ENCODE data around the gene DYNC1H1.
"Not testable (repeated sequence)": the region's sequence is repeated elsewhere in the genome, so short reads cannot be mapped to it uniquely, and the experiment has no call there.

Gene DYNC1H1

DNA sequence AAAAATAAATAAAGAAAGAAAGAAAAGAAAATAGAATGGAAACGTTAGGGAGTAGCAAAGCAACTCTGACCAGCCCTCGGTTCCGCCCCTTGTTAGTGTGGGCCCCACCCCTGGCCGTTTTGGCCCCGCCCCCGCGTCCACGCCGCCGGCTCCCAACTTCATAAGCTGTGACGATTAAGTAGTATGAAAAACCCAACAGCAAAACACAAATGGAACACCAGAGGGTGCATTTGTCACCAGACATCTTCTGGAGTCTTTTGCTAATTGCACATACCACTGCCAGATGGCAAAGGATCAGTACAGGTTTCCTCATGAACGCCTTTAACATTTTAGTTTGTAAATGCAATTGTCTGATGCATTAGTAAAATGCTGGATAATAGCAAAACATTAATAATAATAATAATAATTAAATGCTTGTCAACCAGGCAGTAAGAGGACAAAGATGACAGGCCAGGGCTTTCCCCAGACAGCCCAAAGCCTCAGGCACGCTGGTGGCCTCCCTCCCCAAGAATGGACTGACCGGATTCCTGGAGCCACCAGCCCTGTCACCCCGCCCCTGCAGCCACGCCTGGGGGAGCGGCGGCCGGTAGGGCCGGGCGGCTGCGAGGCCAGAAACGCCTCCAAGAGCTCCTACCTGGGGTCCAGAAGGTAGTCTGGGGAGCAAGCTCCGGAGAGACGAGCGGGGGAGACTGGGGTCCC, 98.9 kb downstream of the DYNC1H1 start:
- peak in 30 of 51 donors; percentile 4 to 71 (median 36) for DNase-seq

DNA sequence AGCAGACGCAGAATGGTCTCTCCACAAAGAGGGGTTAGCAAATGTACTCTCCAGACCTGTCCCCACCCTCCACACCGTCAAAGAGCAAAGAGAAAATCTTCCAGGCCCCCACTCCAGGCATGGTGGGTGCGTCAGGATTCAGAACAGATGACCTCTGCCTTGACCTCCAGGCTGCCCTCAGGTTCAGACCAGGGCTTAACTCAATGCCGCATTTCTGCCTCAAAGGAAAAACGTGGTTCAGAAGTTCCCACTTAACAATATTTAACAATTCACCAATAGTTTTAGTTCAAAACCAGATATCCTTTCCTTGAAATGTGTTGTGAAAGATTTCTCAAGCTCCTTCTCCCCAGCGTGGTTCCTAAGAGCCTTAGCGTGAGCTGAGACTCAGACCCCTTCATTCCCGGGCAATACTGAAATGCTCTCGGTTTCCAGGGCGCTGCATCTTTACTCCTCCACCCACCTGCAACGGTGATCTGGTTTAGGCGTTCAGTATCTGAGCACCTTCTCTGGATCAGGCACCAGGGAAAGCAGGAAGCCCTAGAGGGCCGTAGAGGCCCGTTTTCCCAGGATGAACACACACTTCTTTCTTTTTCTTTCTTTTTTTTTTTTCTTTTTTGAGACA, 99.5 kb downstream of the DYNC1H1 start:
- no peak for DNase-seq

DNA sequence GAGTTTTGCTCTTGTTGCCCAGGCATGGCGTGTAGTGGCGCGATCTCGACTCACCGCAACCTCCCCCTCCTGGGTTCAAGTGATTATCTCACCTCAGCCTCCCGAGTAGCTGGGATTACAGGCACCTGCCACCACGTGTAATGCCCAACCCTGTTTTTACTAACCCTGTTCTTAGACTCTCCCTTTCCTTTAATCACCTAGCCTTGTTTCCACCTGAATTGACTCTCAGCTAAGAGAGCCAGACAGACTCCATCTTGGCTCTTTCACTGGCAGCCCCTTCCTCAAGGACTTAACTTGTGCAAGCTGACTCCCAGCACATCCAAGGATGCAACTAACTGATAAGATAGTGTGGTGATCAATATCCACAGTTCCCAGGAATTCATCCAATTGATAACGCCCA, 100.2 kb downstream of the DYNC1H1 start:
- not testable (repeated sequence) for DNase-seq

DNA sequence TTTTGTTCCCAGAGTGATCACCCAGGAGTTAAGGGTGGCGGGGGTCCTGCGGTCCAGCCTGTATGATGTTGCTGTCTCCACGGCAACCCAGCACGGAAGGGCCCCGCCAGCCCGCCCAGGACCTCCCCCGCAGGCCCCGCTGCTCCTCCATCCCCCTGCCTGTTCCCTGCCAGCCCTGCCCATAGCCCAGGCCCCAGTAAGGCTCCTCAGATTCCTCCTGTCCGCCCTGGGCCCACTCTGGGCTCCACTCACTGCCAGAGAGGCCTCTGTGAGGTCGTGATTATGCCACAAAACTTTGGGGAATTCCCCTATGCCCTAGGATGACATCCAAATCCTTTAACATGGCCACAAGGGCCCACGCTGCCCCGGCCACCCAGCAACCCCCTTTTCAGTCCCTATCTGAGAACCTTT, 101.7 kb downstream of the DYNC1H1 start:
- DNase-seq: no peak

DNA sequence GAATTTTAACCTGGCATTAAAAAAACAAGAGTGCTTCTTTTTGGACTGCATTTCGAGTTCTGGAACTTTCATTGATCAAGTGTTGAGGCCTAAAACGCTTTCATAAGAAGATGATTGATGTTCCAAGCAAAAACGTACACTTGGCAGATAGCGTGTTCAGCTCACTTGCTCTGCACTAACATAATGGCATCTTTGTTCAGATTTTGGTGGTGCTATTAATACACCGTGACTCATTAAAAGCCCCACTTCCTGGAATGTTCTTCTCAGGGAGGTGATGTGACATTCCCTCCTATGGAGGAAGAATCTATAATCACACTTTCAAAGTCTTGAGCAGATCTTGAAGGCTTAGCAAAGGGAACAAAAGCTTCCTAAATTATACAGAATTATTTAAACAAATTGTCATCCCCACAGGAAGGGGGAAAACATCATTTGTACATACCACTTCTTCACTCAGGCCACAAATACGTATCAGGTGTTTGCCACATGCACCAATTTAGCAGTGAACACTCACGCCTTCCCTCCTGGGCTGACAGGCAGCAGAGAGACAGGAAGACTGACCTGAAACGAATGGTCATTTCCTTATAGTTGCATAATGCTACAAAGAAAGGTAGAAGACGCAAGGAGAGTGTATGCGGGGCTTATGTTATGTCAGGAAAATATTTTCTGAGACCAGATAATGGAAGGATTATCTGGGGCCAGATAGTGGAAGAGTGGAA, 107.1 kb downstream of the DYNC1H1 start:
- DNase-seq: peak in 1 of 51 donors; percentile 47

DNA sequence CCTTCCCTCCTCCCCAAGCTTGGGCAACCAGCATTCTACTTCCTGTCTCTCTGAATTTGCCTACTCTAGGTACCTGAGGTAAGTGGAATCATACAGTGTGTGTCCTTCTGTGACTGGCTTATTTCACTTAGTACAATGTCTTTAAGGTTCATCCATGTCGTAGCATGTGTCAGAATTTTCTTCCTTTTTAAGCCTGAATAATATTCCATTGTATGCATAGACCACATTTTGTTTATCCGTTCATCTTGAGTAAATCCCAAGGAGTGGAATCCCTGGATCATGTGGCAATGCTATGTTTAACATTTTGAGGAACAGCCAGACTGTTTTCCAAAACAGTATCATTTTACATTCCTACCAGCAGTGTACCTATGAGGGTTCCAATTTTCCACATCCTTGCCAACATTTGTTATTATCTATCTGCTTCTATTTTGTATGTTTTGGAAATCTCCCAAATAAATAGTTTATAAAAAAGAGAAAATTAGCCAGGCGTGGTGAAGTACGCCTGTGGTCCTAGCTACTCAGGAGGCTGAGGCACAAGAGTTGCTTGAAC, 110.1 kb downstream of the DYNC1H1 start:
- no peak for DNase-seq

DNA sequence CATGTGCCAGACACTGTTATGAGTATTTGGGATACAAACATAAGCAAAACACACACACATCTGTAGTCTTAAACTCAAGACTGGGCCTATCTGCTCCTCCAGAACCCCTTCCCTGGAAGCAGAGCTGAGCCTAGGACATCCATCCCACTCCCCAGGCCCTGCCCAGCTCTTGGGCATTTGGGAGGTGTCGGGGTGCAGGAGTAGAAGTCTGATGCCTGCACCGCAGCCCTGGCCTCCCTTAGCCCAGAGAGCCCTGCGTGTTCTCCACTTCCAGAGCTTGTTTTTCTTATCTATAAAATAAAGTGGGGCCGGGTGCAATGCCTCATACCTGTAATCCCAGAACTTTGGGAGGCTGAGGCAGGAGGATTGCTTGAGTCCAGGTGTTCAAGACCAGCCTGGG, 110.8 kb downstream of the DYNC1H1 start:
- no peak for DNase-seq

DNA sequence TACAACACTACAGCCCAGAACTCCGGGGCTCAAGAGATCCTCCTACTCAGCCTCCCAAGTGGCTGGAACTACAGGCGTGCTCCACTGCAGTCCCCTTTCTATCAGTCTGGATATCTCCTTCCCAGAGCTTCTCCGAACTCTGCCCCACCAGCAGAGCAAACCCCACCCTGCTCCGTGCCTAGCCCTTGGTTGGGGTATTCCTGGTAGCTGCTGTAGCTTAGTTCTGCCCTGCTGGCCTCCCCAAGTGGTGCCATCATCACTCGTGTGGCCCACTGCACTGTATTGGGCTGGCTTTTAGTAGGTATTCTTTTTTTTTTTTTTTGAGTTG, 113.0 kb downstream of the DYNC1H1 start:
- peak in 1 of 51 donors; percentile 8 for DNase-seq

DNA sequence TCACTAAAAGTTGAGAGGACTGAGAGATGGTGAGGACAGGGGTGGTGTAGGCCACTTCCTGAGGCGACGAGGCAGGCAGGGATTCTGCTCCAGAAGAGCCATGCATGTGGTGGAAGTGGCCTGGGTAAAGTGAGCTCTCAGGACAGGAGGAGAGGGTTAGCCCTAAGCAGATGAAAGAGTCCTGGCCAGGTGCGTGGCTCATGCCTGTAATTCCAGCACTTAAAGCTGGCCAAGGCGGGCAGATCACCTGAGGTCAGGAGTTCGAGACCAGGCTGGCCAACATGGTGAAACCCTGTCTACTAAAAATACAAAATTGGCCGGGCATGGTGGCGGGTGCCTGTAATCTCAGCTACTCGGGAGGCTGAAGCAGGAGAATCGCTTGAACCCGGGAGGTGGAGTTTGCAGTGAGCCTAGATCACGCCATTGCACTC, 114.0 kb downstream of the DYNC1H1 start:
- peak in 2 of 51 donors; percentile 35 to 41 for DNase-seq

DNA sequence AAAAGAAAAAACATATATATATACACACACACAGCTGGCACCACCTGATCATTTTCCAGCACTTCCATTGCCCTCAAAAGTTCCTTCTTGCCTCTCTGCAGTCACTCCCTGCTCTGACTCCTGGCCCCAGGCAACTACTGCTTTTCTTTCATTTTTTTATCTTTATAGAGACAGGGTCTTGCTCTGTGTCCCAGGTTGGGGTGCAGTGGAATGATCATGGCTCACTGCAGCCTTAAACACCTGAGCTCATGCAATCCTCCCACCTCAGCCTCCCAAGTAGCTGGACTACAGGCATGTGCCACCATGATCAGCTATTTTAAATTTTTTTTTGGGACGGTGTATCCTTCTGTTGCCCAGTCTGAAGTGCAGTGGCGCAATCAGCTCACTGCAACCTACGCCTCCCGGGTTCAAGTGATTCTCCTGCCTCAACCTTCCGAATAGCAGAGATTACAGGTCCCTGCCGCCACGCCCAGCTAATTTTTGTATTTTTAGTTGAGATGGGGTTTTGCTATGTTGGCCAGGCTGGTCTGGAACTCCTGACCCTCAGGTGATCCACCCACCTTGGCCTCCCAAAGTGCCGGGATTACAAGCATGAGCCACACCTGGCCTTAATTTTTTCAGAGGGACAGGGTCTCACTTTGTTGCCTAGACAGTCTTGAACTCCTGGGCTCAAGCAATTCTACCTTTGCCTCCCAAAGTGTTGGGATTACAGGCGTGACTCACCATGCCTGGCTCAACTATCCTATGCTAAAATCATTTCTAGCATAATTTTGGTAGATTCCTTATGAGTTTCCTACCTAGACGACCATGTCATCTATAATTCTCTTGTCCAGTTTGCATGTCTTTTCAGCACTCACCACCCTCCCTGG, 114.7 kb downstream of the DYNC1H1 start:
- peak in 2 of 51 donors; percentile 65 to 68 for DNase-seq

DNA sequence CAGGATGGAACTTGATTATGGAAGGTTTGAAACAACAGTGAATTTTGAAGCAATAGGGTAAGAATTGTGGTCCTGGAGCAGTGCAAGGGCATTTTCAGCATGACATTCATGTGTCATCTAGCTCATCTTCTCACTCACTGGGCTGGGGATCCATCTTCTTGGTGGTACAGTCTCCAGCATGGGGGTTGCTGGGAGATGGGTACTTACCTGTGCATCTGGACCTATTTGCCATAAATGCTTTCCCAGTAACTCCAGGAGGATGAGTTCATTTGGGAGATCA, 115.3 kb downstream of the DYNC1H1 start:
- DNase-seq: peak in 2 of 51 donors; percentile 32 to 65

DNA sequence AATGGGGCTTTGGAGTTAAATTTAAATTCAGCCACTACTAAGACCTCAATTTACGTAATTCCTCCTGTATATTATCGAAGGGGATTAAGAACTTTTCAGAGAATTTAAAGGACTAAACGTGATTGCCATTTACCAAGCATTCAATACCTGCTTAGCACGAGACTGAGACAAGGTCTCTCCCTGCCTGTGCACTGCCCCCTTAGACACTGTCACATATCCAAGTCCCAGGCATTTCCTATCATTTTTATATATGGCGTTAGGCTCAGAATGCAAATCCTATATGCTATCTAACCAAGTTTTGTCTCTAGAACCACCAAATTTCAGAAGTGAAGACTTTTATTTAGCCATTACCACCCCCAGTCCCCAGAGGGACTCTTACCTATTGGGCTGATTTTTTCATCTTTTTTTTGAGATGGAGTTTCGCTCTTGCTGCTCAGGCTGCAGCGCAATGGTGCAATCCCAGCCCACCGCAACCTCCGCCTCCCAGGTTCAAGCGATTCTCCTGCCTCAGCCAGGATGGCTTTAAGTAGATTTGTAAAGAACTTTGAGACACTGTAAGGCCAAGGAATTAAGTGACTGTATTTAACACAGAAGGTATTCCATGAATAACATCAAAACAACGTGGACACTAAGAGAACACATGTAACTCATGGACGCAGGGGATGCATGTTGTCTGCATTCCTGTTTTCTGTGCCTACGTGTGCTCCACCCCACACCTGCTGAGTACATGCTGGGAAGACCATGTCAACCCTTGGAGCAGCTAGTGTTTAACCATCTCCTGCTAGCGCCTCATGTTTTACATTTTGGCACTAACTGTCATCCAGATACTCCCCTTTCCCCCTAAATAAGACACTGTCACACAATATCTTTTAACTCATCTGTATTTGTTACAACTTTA, 116.1 kb downstream of the DYNC1H1 start:
- DNase-seq: peak in 2 of 51 donors; percentile 33 to 37

DNA sequence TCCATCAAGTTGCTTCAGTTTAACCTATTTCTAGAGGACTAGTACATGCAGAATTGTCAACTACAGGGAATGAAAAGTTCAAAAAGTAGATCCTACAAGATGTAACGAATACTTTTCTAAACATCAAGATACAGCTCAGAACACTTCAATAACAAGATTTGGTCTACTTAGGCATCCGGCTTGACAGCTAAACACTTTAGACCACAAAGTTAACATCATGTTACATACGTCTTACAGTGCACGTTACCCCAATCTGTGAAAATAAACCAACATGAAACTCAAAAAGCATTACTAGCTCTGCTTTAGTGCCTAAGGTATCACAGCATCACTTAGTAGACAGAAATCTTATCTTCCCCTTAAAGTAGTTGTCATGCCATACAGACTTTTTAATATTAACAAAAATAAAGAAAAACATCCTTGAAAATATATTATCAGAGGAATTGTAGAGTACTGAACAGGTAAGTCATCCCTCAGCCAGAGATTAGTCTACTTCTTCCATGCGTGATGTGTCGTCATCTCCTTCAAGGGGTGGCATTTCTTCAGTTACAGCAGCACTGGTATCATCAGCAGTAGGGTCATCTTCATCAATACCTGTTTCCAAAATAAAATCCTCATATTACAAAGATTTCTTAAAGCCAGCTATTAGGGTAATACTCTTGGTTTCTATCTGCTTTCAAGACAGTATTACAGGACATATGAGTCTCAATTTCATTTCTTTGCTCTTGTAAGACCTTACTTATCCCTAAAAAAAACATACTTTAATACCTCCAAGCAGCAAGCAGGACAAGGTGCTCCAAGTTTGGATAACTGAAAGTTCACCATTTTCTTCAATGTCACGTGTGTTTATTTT, 117.1 kb downstream of the DYNC1H1 start:
- DNase-seq: no peak

DNA sequence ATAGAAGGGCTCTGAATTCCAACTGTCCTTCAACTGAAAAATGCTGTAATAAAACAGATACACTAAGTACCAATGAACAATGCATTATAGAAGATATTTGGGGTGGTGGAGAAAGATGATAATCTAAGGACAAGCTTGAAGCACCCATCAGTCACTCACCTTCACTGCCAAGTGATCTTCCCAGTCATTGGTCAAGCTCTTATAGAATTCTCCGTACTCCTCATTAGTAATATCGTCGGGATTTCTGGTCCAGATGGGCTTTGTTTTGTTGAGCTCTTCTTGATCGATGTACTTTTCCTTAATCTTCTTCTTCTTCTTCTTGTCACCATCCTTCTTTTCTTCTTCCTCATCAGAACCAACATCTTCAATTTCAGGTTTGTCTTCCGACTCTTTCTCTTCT, 120.1 kb downstream of the DYNC1H1 start:
- not testable (repeated sequence) for DNase-seq

DNA sequence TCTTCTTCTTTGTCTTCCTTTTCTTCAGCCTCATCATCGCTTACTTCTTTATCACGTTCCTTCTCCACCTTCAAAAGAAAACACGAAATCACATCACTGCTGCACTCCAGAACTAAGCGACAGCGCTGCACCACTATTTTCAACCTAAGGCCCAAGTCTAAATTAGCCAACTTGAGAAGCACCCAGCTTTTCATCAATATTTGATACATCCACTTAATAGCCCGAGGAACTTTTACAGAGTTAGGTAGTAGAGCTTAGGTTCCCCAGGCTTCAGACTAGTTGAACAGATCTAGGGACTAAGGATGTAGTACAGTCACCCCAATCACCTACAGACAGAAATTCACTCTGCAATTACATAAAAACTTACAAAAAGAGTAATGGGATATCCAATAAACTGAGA, 120.6 kb downstream of the DYNC1H1 start:
- no peak for DNase-seq

DNA sequence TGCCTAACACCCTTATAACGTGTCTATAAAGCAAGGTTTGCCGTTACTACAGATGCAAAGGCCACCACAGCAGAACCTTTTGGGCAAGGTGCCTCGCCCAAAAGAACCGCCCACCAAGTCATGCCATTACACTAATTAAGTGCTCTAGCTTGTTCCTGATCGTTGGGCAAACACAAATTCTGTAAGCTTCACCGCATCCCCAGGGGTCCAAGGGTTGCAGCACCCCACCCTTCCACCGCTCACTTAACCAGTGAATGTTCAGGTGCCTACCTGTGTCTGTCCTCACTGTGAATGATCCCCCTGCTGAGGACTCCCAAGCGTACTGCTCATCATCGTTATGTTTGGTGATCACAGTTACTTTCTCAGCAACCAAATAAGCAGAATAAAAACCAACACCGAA, 121.1 kb downstream of the DYNC1H1 start:
- DNase-seq: peak in 3 of 51 donors; percentile 20 to 41 (median 26)

DNA sequence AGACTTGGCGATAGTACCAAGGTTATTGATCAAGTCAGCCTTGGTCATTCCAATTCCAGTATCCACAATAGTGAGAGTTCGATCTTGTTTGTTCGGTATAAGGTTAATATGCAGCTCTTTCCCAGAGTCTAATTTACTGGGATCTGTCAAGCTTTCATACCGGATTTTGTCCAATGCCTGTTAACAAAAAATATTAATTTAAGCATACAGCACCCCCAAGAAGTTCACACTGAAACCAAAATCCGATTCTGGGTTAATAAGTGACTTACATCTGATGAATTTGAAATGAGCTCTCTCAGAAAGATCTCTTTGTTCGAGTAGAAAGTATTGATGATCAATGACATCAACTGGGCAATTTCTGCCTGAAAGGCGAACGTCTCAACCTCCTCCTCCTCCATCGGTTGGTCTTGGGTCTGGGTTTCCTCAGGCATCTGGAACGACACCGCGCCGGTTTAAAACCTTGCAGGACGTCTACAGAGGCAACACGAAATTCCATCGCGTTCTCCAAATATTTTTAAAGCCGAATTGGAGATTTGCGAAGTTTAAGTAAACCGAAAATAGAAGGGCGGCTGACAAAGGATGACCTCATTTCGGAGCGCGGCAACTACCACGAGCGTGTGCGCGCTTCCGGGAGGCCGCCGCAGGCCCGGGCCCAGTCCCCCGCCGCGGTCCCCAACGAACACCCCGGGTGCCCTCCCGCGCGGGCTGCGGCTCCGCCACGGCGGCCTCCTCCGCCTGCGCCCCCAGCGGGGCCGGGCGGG, 121.8 kb downstream of the DYNC1H1 start:
- peak in 23 of 51 donors; percentile 8 to 76 (median 53) for DNase-seq

DNA sequence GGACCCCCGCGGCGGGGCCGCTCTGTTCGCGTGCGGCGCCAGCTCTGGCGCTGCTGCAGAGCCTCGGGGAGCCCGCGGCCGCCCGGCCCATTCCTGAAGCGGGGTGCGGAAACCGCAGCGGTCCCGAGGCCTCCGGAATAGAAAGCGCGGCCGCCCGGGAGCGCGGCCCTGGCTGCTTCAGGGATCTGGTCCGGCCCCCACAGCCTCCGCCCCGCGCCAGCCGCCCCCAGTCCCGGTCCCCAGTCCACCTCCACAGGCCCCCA, 122.3 kb downstream of the DYNC1H1 start:
- no peak for DNase-seq

Data from hypothalamus (tissue), 51 donors.